AG04450 (cell line): ENCODE results near the gene RGL4. TPM values are rescaled to one million over a fixed set of nuclear protein-coding genes. Genes with fewer than 3 reads are reported as not detected.
"Not testable (repeated sequence)": the region's sequence is repeated elsewhere in the genome, so short reads cannot be mapped to it uniquely, and the experiment has no call there.

Source experiments
- CTCF ChIA-PET: fragments of 300-600, 350-600 bp; formaldehyde crosslinking; extraction: SDS; loops from one replicate; lab custom pipeline; 2022; ENCODE audit warnings: antibody characterized with exemption, inconsistent platforms; lab: Charles Lee
- POLR2A ChIA-PET: fragments of 350-600 bp; formaldehyde crosslinking; extraction: SDS; loops from one replicate; lab custom pipeline; 2021; ENCODE audit warnings: antibody characterized with exemption, inconsistent platforms; lab: Yijun Ruan, JAX
- DNase-seq: peaks from one replicate; pipeline ENCODE4 v3.0.0-alpha.2; 2011; ENCODE audit warnings: low read depth, low spot score
- H3K27ac ChIP-seq: one replicate; pipeline ENCODE4 v1.5.1; 2012; ENCODE audit warnings: low read depth, low read length, control low read depth
- H3K27me3 ChIP-seq: one replicate; pipeline ENCODE4 v1.6.0; 2012; ENCODE audit warnings: low read length; ENCODE audit not compliant: control insufficient read depth, insufficient read depth
- H3K4me3 ChIP-seq: 2 replicates; pipeline ENCODE4 v1.5.1; 2011; ENCODE audit warnings: mild to moderate bottlenecking, low read depth, low read length, control low read depth
- H3K9me3 ChIP-seq: 2 replicates; pipeline ENCODE4 v1.5.1; 2012; ENCODE audit warnings: low read length; ENCODE audit not compliant: control insufficient read depth, insufficient read depth
- polyA minus RNA-seq: library from RNA; depleted of rRNA, polyadenylated mRNA; stranded (reverse); fragments of >200 nt; gene quantifications from 2 replicates; pipeline ENCODE4 v1.2.3, GENCODE V29; 2011; rRNA and poly(A)+ RNA removed
- polyA plus RNA-seq: library from polyadenylated mRNA; depleted of rRNA; stranded (reverse); fragments of >200 nt; gene quantifications from 2 replicates; pipeline ENCODE4 v1.2.3, GENCODE V29; 2011; rRNA removed
- TF ChIP-seq, protein P1 (sequence below): IDR thresholded peaks from 2 replicates; pipeline ENCODE4 v1.5.1; 2011; ENCODE audit warnings: low read depth, low read length, control low read depth, inconsistent platforms

RGL4 gene
- polyA plus RNA-seq, result not detected in 2 replicates
- not detected in 2 replicates for polyA minus RNA-seq

DNA sequence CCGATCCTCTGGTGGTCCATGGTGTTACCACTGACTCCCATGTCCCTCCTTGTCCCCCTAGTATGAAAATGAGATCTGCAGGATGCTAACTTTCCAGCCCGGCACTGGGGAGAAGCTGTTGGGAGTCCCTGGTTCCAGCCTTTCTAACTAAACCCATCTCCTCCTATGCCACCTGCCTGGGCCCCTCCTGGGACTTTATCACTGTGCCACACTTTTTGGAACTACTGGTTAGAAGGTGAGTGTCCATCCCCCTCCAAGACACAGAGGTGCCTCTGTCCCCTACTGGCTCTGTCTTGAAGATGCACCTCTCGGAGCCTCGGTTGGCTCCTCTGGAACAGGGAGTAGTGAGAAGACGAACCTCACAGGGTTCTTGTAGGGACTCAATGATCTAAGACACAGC lies at the start of gene RGL4:
Gene RGL4 (plus strand): TSS at position 301 of the 400 bp plus-strand sequence. CDS start 1,018 bp downstream, outside the sequence.
- Histone ChIP-seq H3K27me3 (no peaks in the 10 kb centered on the region), H3K27ac (no peak within 1 kb of the TSS), H3K4me3 (no peak within 1 kb of the TSS), H3K9me3 (no peaks in the 10 kb centered on the region; the same call in 1 of the 2 replicates)
- no peak for DNase-seq
- POLR2A ChIA-PET, result no interaction called here
- TF ChIP-seq, protein P1, sequence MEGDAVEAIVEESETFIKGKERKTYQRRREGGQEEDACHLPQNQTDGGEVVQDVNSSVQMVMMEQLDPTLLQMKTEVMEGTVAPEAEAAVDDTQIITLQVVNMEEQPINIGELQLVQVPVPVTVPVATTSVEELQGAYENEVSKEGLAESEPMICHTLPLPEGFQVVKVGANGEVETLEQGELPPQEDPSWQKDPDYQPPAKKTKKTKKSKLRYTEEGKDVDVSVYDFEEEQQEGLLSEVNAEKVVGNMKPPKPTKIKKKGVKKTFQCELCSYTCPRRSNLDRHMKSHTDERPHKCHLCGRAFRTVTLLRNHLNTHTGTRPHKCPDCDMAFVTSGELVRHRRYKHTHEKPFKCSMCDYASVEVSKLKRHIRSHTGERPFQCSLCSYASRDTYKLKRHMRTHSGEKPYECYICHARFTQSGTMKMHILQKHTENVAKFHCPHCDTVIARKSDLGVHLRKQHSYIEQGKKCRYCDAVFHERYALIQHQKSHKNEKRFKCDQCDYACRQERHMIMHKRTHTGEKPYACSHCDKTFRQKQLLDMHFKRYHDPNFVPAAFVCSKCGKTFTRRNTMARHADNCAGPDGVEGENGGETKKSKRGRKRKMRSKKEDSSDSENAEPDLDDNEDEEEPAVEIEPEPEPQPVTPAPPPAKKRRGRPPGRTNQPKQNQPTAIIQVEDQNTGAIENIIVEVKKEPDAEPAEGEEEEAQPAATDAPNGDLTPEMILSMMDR, result no peak
- CTCF ChIA-PET, result no interaction called here

DNA sequence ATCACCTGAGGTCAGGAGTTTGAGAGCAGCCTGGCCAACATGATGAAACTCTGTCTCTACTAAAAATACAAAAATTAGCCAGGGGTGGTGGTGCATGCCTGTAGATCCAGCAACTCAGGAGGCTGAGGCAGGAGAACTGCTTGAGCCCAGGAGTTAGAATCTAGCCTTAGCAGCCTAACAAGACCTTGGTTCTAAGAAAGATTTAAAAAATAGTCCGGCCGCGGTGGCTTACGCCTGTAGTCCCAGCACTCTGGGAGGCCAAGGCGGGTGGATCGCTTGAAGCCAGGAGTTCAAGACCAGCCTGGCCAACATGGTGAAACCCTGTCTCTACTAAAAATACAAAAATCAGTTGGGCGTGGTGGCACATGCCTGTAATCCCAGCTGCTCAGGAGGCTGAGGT lies 44.3 kb upstream of the RGL4 start:
- CTCF ChIA-PET, DNase-seq, H3K27me3 ChIP-seq, POLR2A ChIA-PET, H3K9me3 ChIP-seq, H3K27ac ChIP-seq, H3K4me3 ChIP-seq: not testable (repeated sequence)

DNA sequence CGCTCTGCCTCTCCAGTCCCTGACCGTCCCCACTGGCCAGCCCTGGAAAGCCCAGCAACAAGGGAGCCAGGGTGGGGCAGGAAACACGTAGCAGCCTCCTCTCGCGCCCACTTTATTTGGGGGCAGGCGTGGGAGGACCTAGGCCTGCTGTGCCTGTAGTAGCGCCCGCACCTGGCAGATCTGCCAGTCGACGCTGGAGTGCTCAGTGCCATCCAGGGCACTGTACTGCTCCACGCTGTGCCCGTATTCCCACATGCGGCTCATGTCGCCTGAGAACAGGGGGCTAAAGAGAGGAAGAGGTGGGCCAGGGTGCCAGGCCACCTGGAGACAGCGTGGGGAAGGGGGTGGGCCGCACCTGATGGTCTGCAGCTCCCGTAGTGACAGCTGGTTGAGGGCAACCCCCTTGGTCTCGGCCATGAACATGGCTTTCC lies 41.7 kb upstream of the RGL4 start:
- ChIA-PET CTCF (no interaction called here), POLR2A (no interaction called here)
- H3K27me3 ChIP-seq, result no peaks in the 10 kb centered on the region
- no peak for DNase-seq
- no peak overlapping the region for H3K4me3 ChIP-seq
- H3K9me3 ChIP-seq, result no peaks in the 10 kb centered on the region; the same call in 1 of the 2 replicates
- H3K27ac ChIP-seq, result no peak overlapping the region
- TF ChIP-seq, protein P1, result no peak

DNA sequence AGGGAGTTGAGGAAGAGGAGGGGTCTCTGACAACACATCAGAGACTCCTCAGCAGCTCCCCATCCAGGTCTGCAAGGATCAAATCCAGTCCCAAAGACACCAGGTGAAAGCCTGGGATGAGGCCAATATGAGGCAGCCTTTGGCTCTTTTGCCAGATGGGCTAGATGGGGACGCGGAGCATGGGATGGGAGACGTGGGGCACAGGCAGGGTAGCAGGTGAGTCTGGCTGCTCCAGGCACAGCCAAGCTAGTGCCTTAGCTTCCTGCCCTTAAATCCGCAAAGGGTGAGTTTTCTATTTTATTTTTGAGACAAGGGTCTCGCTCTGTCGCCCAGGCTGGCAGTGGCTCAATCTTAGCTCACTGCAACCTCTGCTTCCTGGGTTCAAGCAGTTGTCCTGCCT lies 39.1 kb upstream of the RGL4 start:
- no peak for DNase-seq
- Histone ChIP-seq H3K9me3 (no peaks in the 10 kb centered on the region; the same call in 1 of the 2 replicates), H3K27me3 (no peaks in the 10 kb centered on the region), H3K27ac (no peak overlapping the region), H3K4me3 (no peak overlapping the region)
- ChIA-PET CTCF (interaction anchor here (0.6 kb wide), 1 partner anchor 119 kb away, joined by 3 read pairs; no protein-coding TSS in a partner anchor), POLR2A (no interaction called here)
- TF ChIP-seq, protein P1, result no peak

- TF ChIP-seq, protein P1, result no peak
- ChIA-PET CTCF (interaction anchor here (0.6 kb wide), 1 partner anchor 118 kb away, joined by 3 read pairs; no protein-coding TSS in a partner anchor), POLR2A (no interaction called here)
- Histone ChIP-seq H3K9me3 (no peaks in the 10 kb centered on the region; the same call in 1 of the 2 replicates), H3K27me3 (no peaks in the 10 kb centered on the region), H3K4me3 (no peak overlapping the region), H3K27ac (no peak overlapping the region)
- DNase-seq, result no peak
These were observed 38.5 kb upstream of the RGL4 start for GRCh38 chr22:23652286-23652685.
